HG02973 (cell line): ENCODE data around the gene MAP2K2.

Source experiments
- ATAC-seq: cut with Tn5 transposase; IDR thresholded peaks from one replicate; pipeline ENCODE4 v1.9.1; 2021; ENCODE audit warnings: moderate library complexity; ENCODE audit not compliant: unreplicated experiment

The MAP2K2 gene

GRCh38 chr19:4100647-4101495 is 23.1 kb downstream of the MAP2K2 start:
- no peak for ATAC-seq

GRCh38 chr19:4099041-4099764 is 24.7 kb downstream of the MAP2K2 start:
- no peak for ATAC-seq

- no peak for ATAC-seq
Observed at GRCh38 chr19:4098493-4098892, 25.4 kb downstream of the MAP2K2 start.

GRCh38 chr19:4097501-4097900 is 26.4 kb downstream of the MAP2K2 start:
- no peak for ATAC-seq

- ATAC-seq, result no peak
Observed at GRCh38 chr19:4096049-4096892, 27.7 kb downstream of the MAP2K2 start.

GRCh38 chr19:4095488-4095844 is 28.5 kb downstream of the MAP2K2 start:
- ATAC-seq, result no peak

GRCh38 chr19:4094761-4095487 is 29.0 kb downstream of the MAP2K2 start:
- no peak for ATAC-seq

GRCh38 chr19:4094291-4094690 is 29.6 kb downstream of the MAP2K2 start:
- no peak for ATAC-seq

DNA sequence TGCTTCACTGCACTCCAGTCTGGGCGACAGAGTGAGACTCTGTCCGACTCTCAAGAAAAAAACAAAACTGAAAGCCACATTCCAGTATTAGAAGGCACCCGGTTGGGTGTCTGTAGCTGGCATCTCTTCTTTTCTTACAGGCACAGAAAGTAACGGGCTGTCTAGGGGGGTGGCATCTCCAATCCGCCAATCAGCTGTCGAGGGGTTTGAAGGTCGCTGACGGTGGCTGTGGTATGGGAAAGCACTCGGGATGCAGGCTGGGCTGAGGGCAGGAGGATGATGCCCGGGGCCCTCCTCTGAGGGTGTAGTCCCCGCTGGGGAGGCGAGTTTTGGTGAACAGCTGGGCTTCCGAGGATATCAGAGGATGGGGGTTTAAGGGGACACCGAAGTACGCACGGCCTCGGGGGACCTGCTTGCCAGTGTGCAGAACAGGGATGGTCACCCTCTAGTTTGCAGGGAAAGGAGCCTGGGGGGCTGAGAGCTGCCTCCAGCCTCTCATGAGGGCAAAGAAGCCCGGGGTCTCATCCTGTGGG is 30.2 kb downstream of the MAP2K2 start:
- no peak for ATAC-seq

GRCh38 chr19:4090356-4091220 is 33.3 kb downstream of the MAP2K2 start:
- ATAC-seq, result no peak

GRCh38 chr19:4089946-4090345 is 34.0 kb downstream of the MAP2K2 start:
- ATAC-seq, result no peak

DNA sequence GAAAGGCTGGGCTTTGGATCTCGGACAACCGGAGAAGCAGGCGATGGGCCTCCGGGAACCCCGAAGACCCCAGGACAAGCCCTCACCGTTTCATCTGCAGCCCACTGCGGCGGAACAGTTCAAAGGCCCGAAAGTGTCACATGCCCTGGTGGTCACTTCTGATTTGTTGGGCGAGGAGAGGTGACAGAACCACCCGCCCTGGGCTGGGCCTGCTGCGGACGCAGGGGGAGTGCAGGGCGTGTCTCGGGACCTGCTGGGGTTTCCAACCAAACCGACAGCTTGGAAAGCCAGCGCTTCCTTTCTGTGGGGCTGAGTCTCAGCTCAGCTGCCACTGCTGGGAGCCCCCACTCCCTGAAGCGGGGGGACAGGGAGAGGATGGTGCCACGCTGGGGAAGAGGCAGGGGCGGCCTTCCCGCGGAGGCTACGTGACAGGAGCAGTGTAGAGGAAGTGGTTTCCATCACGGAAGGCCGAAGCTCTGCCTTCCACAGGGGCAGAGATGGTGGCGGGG is 34.5 kb downstream of the MAP2K2 start:
- no peak for ATAC-seq

GRCh38 chr19:4088975-4089374 is 34.9 kb downstream of the MAP2K2 start:
- ATAC-seq, result no peak

GRCh38 chr19:4087787-4088679 is 35.9 kb downstream of the MAP2K2 start:
- ATAC-seq, result no peak

DNA sequence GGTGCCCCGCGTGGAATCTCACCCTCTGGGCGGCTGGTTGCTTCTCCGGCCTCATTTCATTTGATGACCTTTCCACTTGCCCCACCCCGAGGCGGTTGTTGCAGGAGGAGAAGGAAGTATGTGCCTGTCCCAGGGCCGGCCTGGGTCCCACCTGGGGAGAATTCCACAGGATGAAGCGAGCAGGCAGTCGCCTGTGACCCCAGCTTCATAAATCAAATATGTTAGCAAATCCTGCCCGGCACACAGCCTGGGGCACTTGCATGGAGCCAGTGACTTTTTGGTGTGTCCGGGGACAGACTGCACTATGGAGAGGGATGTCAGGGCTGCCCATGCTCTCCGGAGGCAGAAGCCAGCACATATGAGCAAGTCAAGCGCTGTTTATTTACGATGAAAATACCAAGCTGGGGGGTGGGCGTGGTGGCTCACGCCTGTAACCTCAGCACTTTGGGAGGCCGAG is 37.5 kb downstream of the MAP2K2 start:
- ATAC-seq, result no peak

DNA sequence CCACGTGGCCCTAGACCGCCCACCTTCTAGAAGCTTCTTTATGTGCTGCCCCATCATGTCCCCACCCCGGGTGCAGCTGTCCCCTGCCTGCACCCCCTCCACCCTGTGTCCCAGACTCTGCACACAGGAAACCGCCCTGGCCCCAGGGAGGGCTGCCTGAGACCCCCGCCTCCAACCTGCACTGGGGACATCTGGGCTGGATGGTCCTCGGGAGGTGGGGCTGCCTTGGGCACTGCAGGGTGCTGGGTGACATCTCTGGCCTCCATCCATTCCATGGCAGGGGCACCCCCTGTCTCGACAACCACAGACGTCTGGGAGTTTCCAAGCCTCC is 39.4 kb downstream of the MAP2K2 start:
- ATAC-seq, result no peak

- ATAC-seq, result no peak
Observed at GRCh38 chr19:4083677-4084546, 40.0 kb downstream of the MAP2K2 start.
